GM21447 (cell line): ENCODE data around the gene CYP26C1.
"Not testable (repeated sequence)": the region's sequence is repeated elsewhere in the genome, so short reads cannot be mapped to it uniquely, and the experiment has no call there.

Experiments used
- ATAC-seq: cut with Tn5 transposase; IDR thresholded peaks from one replicate; pipeline ENCODE4 v1.9.1; 2021; ENCODE audit not compliant: unreplicated experiment

The CYP26C1 gene

DNA sequence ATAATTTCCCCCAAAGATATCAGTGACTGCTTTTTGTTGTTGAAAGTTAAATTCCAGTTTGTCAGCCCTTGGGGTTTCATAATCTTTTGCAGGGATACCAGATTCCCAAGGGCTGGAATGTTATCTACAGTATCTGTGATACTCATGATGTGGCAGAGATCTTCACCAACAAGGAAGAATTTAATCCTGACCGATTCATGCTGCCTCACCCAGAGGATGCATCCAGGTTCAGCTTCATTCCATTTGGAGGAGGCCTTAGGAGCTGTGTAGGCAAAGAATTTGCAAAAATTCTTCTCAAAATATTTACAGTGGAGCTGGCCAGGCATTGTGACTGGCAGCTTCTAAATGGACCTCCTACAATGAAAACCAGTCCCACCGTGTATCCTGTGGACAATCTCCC is 16.3 kb downstream of the CYP26C1 start:
- no peak for ATAC-seq

DNA sequence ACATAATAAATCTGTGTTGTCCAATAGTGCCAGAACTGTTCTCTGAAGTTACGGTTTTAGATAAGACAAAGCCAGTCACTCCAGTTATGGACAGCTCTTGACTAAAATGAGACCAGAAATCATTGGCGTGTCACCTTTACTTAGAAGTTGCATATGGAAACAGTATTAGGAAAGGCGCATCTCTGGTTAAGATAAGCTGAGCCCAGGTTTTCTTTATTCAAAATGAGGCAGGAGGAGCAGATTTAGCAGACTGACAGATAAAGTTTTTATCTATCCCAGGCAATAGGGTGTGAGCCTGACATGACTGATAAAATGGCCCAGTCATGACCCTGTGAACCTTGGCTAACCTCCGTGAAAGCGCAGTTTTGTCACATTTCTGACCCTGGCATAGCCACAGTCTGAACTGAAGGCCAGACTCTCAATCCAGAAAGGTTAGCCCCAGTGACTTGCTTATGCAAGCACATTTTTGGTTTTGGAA is 17.3 kb downstream of the CYP26C1 start:
- ATAC-seq = no peak

DNA sequence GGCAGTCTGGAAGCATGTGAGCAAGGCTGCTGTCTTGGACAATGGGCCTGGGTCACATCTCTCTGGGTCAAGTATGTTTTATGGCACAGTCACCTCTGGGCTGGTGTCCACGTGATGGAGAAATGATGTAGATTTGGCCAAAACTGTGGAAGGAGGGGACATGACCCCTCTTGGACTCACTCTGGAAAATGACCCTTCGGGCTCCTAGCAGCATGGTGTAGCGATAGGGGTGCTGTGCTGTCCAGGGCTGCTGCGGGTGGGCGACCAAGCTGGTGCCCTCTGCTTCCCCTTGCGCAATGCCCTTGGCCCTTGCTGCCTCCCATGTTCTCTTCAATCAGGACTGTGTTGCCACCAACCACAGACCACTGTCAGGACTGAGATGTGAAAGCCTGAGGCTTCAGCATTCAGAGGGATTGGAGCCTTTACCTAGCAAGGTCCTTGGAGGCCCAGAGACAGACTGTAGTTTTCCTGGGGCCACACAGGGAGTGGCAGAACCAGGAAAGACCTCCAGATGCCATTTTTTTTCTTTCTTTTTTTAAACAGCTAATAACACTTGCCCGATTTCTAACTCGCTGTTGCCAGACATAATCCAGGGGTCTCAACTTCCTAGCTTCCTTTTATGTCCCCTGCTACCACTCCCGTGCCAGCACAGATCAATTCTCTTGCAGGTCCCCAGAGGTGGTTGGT is 19.2 kb downstream of the CYP26C1 start:
- no peak for ATAC-seq

DNA sequence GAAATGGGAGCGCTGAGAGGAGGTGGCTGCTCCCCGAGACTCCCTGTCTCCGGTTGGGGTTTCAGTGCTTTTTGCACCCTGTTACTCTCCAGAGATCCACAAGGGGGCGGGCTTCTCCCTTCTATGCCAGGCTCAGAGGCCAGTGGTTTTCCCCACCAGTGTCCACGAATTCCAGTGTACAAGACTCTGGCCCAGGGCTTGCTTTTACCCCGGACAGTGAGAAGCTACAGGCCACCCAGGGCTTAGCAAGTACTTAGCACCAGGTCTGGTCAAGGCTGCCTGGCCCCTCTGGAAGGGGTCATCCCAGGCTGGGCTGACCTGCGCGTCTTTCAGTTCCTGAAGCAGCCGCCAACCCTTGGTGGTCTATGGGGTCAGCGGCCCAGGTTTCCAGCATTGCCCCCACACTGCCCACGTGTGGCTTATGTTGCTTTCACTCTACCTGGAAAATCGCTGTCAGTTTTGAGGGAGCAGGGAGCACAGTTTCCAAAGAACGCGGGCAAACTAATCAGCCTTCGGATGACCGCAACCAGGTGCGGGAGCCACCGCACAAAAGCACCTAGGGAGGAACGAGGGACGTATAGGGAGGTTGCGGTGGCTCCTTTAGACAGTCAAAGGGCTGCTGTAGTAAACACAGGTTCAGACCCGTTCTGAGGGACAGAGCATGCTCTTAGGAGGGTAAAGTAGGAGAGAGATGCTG is 19.9 kb downstream of the CYP26C1 start:
- peak; percentile 55 for ATAC-seq

DNA sequence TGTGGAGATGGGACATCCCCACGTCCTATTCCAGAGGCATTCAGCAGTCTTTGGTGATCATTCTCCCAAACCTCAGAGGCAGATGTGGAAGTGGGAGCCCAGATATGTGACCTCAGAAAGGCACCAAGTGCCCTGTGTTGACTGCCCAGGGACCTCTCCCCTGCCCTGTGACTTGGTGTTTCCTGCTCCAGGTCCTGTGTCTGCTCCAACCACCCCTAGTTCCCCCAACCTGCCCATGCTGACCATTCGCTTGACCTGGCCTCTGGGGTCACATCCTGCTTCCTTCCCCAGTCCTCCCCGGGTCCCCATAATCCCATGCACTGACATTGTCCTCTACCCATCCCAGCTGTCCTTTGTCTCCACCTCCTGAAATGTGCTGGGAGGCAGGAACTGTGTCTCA is 20.7 kb downstream of the CYP26C1 start:
- no peak for ATAC-seq

DNA sequence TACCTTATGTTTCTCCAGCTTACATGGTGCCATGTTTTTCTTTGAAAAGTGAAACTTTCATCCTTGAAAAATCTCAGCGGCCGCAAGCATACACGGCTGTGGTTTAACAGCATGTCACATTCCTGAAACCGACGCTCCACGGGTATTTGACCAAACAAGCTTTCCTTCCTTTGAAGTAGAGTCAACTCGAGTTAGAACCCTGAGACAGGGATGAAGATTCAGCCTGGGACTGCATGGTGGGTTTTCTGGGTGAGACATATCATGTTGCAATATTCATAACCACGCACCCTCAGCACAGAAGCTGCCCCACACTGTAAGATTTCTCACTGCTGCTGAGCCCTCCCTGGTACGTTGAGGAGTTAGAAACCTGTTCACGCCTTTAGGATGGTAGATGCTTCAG is 21.2 kb downstream of the CYP26C1 start:
- no peak for ATAC-seq

DNA sequence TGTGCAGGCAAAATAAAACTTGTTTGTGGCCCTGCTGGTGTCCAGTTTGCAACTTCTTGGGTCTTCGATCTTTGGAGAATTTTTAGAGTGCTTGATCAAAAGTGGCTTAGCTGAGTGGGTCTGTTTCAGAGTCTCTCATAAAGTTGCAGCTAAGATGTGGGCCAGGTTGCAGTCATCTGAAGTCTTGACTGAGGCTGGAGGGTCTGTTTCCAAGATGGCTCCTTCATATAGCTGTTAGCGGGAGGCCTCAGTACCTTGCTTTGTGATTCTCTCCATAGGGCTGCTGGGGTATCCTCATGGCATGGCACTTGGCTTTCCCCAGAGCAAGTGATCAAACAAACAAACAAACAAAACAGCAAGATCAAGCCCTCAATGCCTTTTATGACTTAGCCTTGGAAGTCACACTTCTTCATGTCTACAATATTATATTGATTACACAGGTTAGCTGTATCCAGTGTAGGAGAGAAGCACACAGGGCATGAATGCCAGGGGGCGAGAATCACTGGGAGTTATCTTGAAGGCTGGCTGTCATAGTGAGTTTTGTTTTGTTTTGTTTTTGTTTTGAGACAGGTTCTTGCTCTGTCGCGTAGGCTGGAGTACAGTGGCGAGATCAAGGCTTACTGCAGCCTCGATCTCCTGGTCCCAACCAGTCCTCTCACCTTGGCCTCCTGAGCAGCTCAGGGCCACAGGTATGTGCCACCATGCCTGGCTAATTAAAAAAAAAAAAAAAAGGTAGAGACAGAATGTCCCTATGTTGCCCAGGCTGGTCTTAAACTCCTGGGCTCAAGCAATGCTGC is 23.3 kb downstream of the CYP26C1 start:
- ATAC-seq = no peak

DNA sequence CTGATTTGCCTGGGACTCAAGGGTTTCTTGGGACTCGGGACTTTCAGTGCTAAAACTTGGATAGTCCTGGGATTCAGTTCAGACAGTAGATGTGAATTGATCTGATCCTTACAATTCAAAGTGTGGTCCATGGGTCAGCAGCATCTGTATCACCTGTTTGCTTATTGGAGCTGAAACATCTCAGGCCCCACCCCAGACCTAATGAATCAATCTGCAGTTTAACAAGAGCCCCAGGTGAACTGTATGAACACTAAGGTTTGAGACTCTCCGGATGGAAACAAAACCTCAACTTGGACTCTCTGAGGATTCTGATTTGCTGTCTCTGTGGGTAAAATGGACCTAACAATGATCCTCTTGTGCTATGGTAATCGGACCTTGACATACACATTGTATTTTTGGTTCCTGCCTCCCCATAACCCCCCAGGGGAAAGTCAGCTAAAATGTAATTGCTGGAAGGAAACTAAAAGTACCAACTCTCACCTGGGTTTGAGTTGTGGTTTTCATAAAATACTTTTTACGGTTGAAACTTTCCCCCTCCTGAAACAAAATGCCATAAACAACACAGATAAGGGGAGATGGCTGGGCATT is 24.8 kb downstream of the CYP26C1 start:
- ATAC-seq = no peak

DNA sequence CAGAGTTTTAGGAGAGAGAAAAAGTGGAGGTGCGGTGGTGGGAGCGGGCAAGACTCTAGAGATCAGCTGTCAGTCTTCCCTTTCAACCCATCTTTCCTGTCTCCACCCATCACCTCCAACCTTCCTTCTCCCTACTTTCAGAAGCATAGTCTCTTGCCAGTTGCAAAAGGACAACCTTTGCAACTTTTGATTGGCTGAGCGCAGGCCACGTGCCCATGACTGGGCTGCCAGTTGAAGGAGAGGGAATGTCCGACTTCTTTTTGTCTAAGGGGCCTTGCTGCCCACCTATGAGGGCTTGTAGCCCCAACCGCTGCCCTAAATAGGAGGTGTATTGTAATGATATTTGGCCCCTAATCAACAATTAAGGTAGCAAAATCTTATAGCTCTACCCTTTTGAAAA is 25.7 kb downstream of the CYP26C1 start:
- ATAC-seq = no peak

DNA sequence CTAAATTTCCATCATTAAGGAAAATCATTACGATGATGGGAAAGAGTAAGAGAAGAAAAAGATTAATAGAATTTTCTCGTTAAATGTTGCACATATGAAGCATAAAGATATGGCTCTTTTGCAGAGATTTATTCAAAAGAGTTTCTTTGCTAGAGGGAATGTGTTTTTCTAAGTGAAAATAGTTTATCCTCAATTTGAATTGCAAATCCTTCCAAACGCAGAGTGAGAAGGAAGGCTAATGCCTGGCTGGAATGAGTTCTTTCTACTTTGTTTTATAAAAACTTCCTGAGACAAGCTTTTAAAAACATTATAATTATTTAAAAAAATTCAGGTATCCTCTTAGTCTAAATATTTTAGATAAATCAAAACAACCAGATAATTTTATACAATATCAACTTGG is 27.2 kb downstream of the CYP26C1 start:
- ATAC-seq = no peak

DNA sequence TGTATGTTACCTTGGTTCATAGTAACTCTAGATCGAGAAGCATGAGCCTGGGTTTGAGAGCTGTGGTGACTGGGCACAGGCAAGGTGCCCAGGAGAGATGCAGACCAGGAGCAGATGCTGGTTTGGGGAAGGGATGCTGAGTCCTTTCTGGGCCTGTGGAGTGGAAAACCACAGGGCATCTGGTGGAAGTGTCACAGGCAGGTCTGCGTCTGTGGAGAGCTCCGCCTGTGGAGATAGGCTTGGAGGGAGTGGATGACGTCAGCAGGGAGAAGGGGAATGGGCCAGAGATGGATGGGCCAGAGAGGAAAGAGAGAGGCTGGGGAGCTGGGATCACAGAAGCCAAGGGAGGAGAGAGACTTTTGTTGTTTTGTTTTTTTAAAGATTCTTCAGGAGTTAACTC is 27.9 kb downstream of the CYP26C1 start:
- ATAC-seq = no peak

DNA sequence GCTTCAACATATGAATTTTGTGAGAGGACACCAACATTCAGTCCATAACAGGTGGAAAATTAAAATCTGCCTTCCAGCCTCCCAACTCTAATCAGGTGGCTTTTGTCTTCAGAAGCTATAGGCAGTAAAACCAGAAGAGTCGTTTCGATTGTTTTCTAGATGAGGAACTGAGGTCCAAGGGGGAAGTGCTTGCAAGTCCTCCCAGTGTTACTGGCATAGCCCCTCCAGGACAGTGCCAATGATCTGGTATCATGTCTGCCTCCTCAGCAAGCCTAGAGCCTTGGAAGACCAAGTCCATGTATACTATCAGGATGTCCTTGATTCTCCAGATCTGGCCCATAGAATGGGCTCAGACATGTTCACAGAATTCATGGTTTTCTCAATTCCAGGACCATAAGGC is 30.0 kb downstream of the CYP26C1 start:
- no peak for ATAC-seq

DNA sequence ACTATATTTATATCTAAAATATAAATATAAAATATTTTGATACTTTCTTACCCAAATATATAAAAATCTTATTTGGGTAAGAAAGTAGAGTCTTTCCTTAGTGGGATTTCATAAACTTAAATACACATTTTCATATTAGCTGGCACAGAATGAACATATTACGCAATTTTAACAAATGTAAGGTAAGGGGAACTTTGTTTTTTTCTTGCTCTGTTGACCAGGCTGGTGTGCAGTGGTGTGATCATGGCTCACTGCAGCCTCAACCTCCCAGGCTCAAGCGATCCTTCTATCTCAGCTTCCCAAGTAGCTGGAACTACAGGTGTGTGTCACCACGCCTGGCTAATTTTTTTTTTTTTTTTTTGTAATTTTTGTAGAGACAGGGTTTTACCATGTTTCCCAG is 31.4 kb downstream of the CYP26C1 start:
- no peak for ATAC-seq

DNA sequence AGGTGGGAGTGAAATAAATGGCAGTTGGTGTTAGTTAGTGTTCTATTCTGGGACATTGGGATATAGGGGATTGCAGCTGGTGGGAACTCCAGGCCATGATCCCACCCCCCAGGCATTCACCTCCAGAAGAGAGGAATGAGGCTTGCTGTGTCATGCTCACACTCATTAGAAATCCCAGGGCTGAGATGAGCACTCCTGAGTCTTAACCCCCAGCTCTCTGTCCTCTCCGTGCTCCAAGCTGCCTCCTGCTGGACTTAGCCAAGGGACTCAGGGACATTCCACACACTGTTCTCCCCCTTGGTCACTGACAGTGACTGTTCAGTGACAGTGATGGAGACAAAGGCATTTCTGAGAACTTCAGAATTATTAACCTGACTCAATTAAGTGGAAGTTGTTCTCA is 34.6 kb downstream of the CYP26C1 start:
- ATAC-seq = no peak

DNA sequence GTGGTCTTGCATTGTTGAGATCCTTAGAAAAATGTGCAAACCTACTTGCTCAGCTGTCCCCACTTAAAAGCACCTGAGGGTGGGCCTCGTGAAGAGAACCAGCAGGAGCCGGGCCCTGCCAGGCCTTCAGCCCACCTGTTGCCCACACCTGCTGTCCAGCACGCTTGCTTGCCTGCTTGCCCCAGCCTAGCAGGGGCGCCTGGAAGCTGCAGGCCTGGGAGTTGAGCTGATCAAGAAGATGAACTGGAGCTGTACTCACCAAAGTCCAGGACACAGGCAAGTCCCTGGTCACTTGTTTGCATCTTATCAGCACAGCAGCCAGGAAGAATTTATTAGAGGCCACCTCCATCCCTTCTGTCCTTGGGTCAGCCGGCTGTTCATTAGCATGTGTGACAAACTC is 36.3 kb downstream of the CYP26C1 start:
- no peak for ATAC-seq

DNA sequence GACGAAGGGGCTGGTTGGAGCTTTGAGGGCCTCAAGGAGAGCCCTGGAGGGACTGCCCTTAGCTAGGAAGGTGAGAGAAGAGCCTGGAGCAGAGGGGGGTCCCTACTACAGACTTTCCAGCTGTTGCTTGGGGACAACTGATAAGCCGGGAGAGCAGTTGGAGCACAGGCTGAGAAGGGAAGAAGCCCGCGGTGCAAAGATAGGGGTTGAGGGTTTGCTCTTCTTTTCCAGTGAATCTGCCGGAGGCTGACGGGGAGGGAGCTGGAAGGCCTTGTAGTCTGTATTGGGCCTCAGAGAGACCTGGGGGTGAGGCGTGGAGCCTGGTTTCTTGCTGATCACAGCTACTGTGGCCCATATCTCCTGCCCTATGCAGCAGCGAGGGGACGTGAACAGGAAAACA is 36.8 kb downstream of the CYP26C1 start:
- ATAC-seq = no peak

DNA sequence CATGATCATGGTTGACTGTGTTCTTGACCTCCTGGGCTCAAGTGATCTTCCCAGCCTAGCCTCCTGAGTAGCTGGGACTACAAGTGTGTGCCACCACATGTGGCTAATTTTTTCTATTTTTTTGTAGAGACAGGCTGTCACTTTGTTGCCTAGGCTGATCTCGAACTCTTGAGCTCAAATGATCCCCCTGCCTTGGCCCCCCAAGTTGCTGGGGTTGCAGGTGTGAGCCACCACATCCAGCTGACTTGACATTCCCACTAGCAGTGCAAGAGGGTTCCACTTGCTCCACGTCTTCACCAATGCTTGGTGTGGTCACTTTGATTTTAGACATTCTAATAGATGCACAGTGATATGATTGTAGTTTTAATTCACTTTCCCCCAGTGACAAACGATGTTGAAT is 38.2 kb downstream of the CYP26C1 start:
- ATAC-seq = no peak

DNA sequence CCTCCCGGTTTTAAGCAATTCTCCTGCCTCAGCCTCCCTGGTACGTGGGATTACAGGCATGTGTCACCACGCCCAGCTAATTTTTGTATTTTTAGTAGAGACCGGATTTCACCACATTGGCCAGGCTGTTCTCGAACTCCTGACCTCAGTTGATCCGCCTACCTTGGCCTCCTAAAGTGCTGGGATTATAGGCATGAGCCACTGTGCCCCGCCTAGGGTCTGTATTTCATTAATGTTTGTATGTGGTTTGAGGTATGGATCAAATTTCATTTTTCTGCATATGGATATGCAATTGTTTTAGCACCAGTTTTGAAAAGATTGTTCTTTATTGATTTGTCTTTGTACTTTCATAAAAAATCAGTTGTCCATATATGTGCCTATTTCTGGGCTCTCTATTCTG is 39.1 kb downstream of the CYP26C1 start:
- ATAC-seq = no peak

DNA sequence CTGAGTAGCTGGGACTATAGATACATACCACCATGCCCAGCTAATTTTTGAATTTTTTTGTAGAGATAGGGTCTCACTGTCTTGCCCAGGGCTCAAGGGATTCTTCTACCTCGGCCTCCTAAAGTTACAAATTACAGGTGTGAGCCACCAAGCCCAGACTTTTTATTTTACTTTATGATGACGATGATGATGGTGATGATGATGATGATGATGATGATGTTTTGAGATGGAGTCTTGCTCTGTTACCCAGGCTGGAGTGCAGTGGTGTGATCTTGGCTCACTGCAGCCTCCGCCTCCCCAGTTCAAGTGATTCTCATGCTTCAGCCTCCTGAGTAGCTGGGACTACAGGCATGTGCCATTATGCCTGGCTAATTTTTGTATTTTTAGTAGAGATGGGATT is 40.5 kb downstream of the CYP26C1 start:
- ATAC-seq = not testable (repeated sequence)

DNA sequence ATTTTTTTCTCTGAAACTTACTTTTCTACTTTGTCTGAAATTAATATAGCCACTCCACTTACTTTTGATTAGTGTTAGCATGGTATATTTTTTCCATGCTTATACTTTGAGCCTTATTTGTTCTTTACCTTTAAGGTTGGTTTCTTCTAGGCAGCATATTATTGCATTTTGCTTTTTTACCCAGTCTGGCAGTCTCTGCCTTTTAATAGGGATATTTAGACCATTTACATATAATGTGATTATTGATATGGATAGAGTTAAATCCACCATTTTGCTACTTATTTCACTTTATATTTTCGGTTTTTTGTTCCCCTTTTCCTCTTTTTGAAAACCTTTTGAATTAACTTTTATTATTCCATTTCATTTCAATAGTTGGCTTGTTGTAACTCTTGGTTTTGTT is 43.4 kb downstream of the CYP26C1 start:
- ATAC-seq = no peak

DNA sequence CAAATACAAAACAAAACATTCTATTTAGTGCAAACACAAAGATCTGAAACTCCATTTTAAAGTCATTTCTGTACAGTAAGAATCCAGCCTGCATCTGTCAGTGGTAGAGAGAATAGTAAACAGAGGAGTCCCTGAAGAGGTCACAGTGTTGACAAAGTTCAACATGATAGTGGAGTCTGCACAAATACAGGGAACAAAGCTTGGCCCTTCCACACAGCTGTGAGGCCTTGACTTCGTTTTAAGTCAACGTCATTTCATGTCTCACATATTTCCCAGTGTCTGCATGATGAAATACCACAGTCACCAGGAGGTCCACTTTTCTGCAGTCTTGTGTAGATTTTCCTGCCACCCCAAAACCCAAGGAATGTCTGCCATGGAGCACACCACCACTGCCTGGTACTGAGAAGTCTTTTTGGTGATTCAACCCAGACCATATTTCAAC is 46.1 kb downstream of the CYP26C1 start:
- ATAC-seq = no peak
